Activated T-cell treated with anti-CD3 and anti-CD28 coated beads for 1 hour (primary cell): ENCODE results near the gene SLX4.
"Not testable (repeated sequence)": the region's sequence is repeated elsewhere in the genome, so short reads cannot be mapped to it uniquely, and the experiment has no call there.

ENCODE experiments used
- DNase-seq: peaks from one replicate; pipeline ENCODE4 v3.0.0-alpha.2; 2020; ENCODE audit warnings: low read depth

The SLX4 gene, protein sequence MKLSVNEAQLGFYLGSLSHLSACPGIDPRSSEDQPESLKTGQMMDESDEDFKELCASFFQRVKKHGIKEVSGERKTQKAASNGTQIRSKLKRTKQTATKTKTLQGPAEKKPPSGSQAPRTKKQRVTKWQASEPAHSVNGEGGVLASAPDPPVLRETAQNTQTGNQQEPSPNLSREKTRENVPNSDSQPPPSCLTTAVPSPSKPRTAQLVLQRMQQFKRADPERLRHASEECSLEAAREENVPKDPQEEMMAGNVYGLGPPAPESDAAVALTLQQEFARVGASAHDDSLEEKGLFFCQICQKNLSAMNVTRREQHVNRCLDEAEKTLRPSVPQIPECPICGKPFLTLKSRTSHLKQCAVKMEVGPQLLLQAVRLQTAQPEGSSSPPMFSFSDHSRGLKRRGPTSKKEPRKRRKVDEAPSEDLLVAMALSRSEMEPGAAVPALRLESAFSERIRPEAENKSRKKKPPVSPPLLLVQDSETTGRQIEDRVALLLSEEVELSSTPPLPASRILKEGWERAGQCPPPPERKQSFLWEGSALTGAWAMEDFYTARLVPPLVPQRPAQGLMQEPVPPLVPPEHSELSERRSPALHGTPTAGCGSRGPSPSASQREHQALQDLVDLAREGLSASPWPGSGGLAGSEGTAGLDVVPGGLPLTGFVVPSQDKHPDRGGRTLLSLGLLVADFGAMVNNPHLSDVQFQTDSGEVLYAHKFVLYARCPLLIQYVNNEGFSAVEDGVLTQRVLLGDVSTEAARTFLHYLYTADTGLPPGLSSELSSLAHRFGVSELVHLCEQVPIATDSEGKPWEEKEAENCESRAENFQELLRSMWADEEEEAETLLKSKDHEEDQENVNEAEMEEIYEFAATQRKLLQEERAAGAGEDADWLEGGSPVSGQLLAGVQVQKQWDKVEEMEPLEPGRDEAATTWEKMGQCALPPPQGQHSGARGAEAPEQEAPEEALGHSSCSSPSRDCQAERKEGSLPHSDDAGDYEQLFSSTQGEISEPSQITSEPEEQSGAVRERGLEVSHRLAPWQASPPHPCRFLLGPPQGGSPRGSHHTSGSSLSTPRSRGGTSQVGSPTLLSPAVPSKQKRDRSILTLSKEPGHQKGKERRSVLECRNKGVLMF (N-terminal part only)

GRCh38 chr16:3611146-3611975, at the start of gene SLX4:
Gene SLX4, minus strand, starts transcription at chr16:3611606. Its CDS starts 2,642 bp downstream, at chr16:3608964.
- DNase-seq = peak; percentile 84

- no peak for DNase-seq
Measured at GRCh38 chr16:3659251-3659650, 47.8 kb upstream of the SLX4 start.

DNA sequence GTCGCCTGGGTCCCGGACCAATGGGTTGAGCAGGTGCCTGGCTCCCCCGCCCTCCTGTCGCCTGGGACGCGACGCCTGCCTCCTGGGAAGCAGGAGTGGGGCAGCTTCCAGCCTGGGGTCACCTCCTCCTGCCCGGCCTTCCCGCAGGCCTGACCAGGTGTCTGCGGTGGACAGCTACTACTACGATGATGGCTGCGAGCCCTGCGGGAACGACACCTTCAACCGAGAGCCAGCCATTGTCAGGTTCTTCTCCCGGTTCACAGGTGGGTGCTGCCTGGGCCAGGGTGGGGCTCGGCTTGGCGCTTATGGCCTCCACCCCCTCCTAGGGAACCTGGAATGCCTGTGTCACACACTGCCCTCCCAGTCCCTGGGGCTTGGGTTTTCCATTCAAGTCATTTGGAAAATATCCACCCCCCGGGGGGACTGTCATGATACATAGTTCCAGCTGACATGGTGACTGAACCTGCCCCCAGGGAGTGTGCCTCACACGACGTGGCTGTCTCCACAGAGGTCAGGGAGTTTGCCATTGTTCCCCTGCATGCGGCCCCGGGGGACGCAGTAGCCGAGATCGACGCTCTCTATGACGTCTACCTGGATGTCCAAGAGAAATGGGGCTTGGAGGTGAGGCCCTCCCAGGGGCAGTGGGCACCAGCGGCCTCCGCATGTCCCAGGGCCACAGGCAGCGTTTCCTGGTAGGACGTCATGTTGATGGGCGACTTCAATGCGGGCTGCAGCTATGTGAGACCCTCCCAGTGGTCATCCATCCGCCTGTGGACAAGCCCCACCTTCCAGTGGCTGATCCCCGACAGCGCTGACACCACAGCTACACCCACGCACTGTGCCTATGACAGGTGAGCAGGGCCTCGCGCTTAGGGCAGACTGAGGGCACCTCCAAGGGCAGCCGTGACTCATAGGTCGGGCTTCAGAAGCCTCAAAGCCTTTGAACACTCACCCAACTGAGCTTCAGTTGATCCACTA, 45.4 kb upstream of the SLX4 start:
- DNase-seq = no peak

DNA sequence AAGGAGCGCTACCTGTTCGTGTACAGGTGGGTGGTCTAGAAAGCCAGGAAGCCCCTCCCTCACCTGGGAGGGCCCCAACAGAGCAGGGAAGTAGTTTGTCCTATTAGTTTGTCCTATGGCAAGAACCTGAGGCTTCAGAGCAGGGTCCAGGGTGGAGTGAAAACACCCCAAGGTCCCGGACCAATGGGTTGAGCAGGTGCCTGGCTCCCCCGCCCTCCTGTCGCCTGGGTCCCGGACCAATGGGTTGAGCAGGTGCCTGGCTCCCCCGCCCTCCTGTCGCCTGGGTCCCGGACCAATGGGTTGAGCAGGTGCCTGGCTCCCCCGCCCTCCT, 44.7 kb upstream of the SLX4 start:
- not testable (repeated sequence) for DNase-seq

DNA sequence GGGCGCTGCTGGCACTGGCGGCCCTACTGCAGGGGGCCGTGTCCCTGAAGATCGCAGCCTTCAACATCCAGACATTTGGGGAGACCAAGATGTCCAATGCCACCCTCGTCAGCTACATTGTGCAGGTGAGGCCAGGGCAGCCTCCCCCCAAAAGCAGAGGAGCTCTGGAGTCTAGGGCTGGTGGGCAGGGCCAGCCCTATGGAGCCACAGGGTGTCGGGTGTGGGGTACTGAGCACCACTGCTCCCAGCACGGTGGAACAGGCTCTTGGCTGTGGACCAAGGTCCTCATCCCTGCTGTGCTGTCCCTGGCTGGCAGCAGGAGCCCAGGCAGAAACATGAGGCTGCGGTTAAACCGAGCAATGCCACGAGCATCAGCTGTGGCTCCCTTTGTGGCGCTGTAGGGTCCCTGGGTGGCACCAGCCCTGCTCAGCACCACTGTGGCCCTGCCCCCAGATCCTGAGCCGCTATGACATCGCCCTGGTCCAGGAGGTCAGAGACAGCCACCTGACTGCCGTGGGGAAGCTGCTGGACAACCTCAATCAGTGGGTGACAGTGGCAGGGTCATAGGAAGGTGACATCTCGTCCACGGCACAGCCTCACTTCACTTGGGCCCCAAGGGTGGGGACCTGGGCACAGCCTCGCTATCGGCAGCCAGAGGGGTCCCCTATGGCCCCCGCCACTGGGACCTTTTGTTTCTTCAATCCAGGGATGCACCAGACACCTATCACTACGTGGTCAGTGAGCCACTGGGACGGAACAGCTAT, 44.2 kb upstream of the SLX4 start:
- DNase-seq = no peak

GRCh38 chr16:3655030-3655395, 43.6 kb upstream of the SLX4 start:
- DNase-seq = no peak

DNA sequence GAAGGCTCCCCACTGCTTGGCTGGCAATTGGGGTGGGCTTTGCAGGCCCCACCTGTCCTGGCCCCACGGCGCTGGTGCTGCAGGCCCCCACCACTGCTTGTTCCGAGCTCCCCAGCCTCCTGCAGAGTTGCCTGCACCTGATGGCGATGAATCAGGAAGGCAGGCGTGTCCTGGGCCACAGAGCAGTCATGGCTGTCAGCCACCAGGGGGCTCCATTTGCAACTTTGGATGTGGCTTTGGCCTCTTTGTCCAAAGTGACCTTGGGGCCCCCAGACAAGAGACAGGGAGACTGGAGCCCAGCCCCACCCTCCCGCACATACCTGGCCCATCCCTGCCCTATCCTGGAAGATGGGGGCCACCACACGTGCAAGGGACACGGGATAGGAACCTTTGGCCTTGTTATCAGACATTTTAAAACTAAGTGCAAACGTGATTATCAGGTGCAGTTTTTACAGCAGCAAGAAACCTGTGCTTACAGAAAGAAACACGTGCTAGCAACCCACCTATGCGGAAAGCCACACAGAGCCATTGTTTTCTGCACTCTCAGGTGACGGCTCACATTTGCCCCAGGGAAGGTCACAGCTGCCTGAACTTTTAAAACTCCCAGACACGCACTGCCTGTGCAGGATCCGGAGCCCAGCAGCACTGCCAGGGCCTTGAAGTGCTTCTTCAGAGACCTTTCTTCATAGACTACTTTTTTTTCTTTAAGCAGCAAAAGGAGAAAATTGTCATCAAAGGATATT, 43.0 kb upstream of the SLX4 start, which contains the start of gene DNASE1:
TSS of gene DNASE1 (plus strand) at position 443 of the 743 bp plus-strand sequence. CDS start 683 bp downstream, outside the sequence.
- peak; percentile 35 for DNase-seq

- no peak for DNase-seq
Measured at GRCh38 chr16:3652373-3653195, 41.2 kb upstream of the SLX4 start.

- DNase-seq = no peak
Measured at GRCh38 chr16:3651461-3652372, 40.3 kb upstream of the SLX4 start.

GRCh38 chr16:3650631-3651265, 39.3 kb upstream of the SLX4 start:
- no peak for DNase-seq

DNA sequence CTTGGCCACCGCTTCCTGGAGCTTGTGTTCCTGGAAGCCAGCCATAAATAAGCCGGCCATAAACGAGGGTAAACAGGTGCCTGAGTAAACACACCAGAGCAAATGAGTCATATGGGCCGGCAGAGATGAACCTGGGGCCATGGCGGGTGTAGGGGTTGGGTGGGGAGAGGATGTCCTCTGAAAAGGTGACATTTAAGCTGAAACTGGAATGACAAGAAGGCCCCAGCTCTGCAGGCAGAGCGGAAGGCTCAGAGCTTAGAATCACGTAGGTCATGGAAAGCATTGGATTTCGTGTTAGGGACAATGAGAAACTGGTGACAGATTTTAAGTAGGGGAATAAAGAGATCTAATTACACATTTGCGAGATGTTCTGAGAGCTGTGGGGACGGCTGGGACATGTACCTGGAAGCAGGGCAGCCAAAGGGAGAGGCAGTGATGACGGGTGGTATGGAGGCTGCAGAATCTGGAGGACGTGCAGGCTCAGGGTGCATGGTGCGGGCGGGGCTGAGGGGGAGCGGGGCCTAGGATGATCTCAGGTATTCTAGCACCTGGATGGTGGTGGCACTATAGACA, 35.0 kb upstream of the SLX4 start:
- DNase-seq = no peak

DNA sequence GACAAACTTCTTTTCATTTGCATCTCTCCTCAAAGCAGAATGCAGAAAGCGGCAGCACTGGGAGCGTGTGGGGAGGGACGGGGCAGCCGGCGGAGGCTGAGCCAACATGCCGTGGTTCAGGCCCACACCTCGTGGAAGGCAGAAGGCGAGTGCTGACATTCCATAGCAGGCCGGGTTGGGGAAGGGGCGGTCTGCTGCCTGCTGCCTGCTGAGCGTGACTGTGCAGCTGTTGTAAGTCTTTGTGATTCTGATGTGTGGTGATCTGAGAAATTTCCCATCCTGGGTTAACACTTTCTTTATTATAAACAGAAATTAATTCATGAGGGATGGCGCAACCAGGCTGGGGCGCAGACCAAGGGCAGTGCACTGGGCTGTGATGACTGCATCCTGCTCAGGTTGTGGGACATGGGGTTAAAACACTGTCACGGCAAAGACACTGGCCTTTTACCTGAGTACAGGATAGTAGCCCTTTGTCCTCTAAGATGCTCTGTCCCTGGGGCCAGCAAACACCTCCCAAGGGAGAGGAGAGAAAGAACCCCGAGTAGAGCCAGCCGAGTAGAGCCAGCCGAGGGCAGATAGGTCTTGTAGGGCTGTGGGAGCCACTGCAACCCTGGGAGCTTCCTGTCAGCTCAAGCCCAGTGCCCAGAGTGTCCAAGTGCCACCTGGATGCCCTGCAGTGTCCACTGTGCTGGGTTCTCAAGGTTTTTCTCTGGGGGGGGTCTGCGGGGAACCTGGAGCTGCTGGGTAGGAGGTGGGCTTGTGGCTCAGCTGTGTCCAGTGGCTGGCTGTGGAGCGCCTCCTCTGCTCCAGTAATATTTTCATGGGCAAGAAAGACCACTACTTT, 34.3 kb upstream of the SLX4 start:
- no peak for DNase-seq

GRCh38 chr16:3645108-3645503, 33.7 kb upstream of the SLX4 start:
- DNase-seq = no peak

GRCh38 chr16:3643095-3643730, 31.8 kb upstream of the SLX4 start:
- no peak for DNase-seq
